Endothelial cell of hepatic sinusoid (primary cell): ENCODE measurements around the gene ROBO3.

Experiments used
- in situ Hi-C: cut with HindIII; loops from 2 replicates; pipeline ENCODE4 v1.10.0; 2017; ENCODE audit warnings: low sequenced_read_pairs

Gene ROBO3

DNA sequence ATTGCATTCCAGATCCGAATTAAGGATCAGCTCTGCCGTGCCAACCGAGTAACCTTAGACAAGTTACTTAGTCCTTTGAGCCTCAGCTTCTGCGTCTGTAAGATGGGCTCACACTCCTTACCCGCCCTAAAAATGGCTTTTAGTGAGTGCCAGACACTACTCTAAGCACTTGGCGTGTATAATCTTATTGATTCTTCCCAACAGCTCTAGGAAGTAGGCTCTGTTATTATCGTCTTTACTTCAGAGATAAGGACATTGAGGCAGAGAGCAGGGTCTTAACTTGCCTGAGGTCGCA is 21.7 kb upstream of the ROBO3 start:
- in situ Hi-C loops, result no loop called here

DNA sequence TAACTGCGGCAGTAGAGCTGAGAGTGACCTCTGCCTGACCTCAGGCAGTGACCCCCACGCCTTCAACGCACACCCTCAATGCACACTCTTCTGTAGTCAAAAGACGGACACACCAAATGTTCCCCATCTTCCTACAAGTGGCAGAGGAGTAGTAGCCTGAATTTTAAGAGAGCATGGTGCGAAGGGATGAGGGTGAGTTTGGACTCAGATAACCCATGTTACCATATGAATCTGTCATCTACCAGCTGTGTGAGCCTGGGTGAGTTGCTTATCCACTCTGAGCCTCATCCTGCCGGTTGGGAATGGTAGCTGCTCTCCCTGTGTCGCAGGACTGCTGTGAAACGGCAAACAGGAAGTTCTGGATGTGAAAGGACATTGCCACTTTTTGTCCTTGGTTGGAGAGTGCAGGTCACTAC is 20.6 kb upstream of the ROBO3 start:
- in situ Hi-C loops, result no loop called here

DNA sequence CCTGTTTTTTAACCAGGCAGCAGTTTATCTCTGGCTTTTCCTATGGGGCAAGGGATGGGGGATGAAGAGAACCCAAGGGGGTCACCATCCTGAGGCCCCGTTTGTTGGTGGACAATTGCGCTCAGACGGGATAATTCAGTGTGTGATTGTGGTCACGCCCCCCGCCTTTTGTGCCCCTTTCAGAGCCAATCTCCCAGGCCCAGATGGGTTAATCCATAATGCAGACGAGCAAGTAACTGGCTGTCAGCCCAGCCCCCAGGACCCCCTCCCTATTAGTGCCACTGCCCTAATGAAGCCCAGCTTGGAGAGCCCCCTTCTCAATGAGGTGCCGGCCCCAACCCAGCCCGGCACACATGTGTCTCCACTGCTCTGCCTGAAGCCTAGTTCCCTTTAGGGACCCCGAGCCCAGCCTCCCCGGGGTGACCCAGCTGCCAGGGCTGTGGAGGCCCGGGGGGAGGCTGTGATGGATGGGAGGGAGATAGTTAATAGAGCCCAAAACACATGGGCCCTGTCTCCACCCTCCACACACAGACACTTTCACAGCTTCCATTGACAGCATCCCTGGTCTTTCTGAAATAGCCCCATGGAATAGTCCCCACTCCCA is 19.1 kb upstream of the ROBO3 start:
- in situ Hi-C loops, result no loop called here

- in situ Hi-C loops, result no loop called here
Observed at GRCh38 chr11:124859171-124859570, 6.1 kb upstream of the ROBO3 start.

DNA sequence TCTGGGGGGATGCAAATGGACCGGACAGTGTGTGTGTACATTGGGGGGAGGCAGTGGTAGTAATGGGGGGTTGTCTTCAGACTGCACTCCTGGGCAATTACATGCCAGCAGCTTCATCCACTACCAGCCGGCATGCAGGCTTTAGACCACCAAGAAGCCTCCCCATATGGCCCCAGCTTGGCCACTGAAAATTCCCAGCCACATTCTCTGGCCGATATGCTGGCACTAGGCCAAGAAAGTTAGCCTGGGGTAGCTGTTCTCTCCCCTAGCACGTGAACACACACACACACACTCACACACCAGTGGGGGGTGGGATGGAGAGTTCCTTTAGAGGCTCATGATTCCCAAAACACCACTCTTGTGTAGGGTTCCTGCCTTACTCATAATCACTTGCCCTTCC is 3.6 kb upstream of the ROBO3 start:
- in situ Hi-C loops, result no loop called here

DNA sequence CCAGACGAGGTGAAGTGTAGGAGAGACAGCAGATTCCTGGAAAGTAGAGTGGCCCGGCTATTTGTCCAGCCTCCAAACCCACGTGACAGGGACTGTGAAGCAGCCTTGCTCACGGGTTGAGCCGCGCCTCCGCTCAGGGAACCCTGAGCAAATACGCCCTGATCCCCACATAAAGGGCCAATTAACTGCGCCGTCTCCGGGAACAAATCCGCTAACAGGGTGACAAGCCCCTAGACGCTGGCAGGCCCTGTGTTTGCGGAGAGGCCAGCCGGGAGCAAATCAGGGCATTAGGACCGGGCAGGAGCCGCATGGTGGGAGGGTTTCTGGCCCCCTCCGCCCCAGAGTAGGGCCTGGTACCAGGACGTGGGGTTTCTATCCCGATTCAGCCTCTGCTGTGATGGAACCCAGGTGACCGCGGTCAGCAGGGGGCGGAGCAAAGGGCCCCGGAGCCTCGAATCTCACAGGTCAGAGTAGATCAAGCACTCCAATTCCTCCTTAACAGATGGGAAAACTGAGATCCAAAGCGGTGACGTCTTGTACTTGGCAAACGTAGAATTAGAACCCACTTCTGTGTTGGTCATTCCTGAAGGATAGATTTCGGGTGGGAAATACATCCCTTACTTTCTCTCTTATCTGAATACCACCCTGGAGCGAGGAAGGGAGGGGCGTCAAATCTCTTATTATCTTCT is 2.0 kb upstream of the ROBO3 start:
- in situ Hi-C loops, result no loop called here

DNA sequence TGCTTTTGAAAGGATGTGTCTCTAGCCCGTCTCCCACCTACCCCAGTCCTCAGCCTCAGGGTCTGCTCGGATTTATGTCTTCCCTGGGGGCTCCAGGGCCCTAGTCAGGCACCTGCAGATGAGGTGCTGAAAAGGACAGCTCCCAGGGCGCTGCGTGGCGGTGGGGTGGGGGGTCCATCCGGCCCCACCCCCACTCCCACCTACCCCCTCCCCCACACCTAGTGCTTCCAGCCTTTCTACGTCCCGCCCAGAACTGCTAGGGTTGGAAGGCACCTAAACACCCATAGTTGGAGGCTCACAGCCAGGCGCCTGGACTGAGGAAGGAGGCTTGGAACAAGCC is 1.4 kb upstream of the ROBO3 start:
- in situ Hi-C loops, result no loop called here

DNA sequence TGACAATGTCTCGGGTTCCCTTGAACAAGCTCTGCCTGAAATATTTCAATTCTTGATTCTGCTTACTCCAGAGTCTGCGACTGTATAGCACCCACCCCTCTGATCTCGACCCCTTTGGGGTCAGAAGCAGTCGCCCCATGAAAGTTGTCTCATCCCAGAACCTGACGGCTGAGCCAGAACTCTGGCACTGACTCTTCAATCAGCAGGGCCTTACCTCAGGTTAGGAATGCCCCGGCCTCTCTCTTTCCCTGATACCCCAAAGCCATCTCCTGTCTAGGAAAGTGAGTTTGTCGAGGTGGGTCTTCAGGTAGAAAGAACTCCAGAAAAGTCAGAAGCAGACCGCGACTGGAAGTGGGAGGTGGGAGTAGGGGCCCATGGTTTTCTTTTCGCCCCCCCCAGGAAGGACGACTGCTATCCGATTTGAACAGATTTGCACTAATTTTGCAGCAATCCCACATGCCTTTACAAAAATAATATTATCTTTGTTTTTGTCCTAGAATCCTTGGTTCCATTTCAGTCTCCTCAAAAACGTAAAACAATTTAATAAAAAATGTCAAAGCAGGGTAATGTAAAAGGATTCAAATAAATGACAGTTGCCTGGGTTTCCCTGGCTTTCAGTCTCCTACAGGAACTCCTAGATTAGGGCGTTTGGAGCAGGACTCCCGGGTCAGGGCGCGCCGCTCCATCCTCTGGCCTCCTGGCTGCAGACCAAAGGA is 898 bp upstream of the ROBO3 start:
- in situ Hi-C loops, result no loop called here

GRCh38 chr11:124864892-124865180 is 396 bp upstream of the ROBO3 start:
- in situ Hi-C loops, result no loop called here

GRCh38 chr11:124865902-124866851 is 945 bp downstream of the ROBO3 start:
- in situ Hi-C loops, result no loop called here

GRCh38 chr11:124867700-124868099 is 2.5 kb downstream of the ROBO3 start:
- in situ Hi-C loops, result no loop called here

- in situ Hi-C loops, result no loop called here
Observed at GRCh38 chr11:124868331-124869274, 3.4 kb downstream of the ROBO3 start.

- in situ Hi-C loops, result no loop called here
Observed at GRCh38 chr11:124869331-124869730, 4.1 kb downstream of the ROBO3 start.

- in situ Hi-C loops, result no loop called here
Observed at GRCh38 chr11:124869856-124870387, 4.7 kb downstream of the ROBO3 start.

GRCh38 chr11:124870430-124870829 is 5.2 kb downstream of the ROBO3 start:
- in situ Hi-C loops, result no loop called here

DNA sequence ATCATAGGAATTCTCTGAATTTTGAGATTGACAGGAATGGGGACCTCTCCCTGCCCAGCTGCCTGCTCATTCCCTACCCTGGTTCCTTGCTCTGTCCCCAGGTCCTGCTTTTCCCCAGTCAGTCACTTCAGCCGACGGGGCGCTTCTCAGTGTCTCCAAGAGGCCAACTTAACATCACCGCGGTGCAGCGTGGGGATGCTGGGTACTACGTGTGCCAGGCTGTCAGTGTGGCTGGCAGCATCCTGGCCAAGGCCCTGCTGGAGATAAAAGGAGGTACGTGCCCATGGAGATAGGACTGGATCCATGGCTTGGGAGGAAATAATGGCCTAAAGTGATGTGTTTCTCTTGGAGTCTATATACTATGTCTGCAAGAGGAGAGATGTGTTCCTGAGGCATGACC is 7.0 kb downstream of the ROBO3 start:
- in situ Hi-C loops, result no loop called here

- in situ Hi-C loops, result no loop called here
Observed at GRCh38 chr11:124872741-124873140, 7.5 kb downstream of the ROBO3 start.

DNA sequence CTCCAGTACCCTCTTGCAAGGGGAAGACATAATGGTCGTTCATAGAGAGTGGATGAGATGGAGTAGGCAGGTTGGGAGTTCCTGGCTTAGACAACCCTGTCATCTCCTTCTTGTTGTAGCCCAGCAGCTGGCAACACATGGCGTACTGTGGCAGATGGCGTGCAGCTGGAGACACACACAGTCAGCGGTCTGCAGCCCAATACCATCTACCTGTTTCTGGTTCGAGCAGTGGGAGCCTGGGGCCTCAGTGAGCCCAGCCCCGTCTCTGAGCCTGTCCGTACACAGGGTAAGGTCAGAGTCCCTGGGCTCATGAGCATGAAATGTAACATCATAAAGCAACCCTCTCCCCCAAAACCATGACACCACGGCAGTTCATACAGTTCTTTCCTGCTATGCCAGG is 8.7 kb downstream of the ROBO3 start:
- in situ Hi-C loops, result no loop called here

DNA sequence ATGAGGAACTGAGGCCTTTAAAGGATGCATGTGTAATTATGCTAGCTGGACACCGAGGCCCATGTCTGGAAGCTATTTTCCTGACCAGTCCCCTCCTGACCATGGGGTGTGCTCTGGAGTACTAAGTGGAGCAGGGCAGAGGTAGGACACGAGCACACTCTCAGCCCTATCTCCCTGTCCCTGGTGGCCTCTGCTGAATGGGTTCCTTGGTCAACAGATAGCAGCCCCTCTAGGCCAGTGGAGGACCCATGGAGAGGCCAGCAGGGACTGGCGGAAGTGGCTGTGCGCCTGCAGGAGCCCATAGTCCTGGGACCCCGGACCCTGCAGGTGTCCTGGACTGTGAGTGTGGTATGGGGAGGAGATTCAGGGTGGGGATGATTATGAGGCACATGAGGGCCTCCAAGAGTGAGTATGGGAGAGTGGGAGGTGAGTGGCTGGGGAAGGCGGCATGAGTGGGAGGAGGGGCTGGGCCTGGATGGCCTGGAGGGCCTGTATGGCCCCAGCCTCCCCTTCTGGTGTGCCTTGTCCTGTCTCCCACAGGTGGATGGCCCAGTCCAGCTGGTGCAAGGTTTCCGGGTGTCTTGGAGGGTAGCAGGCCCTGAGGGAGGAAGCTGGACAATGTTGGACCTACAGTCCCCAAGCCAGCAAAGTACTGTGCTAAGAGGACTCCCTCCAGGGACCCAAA is 9.5 kb downstream of the ROBO3 start:
- in situ Hi-C loops, result no loop called here

DNA sequence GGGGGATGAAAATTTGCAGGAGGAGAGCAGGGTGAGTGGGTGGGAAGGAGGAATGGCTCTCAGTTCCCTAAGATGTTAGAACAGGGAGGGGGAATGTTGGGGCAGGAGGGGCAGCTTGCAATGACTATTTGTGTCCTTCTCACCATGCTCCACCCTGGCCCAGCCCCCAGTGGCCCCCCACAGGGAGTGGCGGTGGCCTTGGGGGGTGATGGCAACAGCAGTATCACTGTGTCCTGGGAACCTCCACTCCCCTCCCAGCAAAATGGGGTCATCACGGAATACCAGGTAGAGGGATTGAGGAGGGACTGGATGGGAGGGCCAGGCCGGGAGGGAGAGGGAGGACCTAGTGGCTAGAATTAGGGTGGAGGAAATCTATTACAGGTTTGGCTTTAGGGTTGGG is 10.2 kb downstream of the ROBO3 start:
- in situ Hi-C loops, result no loop called here
